HG02588 (cell line): ENCODE data around the gene PIK3R1.

Experiments used
- ATAC-seq: cut with Tn5 transposase; IDR thresholded peaks from one replicate; pipeline ENCODE4 v1.9.1; 2021; ENCODE audit warnings: mild to moderate bottlenecking, moderate library complexity; ENCODE audit not compliant: unreplicated experiment

The PIK3R1 gene

GRCh38 chr5:68215208-68215897 is at the start of gene PIK3R1:
TSS of gene PIK3R1 (plus strand) at chr5:68215756. CDS start at chr5:68226676, 10,920 bp downstream.
- peak; percentile 86 for ATAC-seq

GRCh38 chr5:68167195-68167651 is 48.3 kb upstream of the PIK3R1 start:
- no peak for ATAC-seq

GRCh38 chr5:68169903-68170302 is 45.7 kb upstream of the PIK3R1 start:
- ATAC-seq: no peak

- ATAC-seq: no peak
Measured at GRCh38 chr5:68170826-68171558, 44.6 kb upstream of the PIK3R1 start.

DNA sequence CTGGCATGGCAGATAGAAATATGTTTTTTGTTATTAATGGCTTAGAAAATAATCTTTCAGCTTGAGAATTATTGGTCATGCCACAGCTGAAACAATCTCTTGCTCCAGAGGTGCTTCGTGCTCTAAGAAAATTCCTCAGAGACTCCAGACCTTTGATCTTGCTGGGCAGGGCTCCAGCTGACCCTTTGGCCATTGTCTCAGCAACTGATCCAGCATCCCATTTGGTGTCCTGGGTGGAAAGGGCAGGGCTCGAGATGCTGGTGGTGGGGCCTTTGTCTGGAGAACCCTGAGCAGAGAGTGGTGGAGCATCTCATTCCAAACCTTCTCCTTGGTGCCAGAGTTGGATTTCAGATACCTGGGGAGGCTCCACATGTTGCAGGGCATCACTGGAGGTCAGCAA is 43.2 kb upstream of the PIK3R1 start:
- ATAC-seq: no peak

DNA sequence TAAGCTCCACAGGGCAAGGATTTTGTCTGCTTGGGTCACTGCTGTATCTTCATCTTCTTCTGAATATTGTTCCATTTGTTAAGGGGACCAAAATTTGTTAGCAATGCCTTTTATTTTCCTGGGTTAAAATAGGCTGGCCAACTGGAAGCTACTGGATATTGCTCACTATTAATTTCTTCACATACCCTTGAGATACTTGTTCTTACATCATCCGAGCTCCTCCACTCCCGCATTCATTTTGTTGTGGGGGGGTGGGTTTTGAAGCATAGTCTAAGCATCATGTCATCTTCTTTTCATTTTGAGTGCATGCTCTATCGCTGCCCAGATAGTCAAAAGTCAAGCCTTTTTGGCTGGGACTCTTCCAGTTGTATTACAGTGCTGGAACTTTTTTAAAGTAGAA is 42.5 kb upstream of the PIK3R1 start:
- no peak for ATAC-seq

DNA sequence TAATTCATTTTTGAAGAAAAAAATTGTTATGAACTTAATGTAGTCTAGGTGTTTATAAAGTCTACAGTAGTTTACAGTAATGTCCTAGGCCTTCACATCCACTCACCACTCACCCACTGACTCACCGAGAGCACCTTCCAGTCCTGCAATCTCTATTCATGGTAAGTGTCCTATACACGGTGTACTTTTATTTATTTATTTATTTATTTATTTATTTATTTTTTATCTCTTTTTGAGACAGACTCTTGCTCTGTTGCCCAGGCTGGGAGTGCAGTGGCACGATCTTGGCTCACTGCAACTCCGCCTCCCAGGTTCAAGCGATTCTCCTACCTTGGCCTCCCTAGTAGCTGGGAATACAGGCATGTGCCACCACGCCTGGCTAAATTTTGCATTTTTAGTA is 39.3 kb upstream of the PIK3R1 start:
- no peak for ATAC-seq

DNA sequence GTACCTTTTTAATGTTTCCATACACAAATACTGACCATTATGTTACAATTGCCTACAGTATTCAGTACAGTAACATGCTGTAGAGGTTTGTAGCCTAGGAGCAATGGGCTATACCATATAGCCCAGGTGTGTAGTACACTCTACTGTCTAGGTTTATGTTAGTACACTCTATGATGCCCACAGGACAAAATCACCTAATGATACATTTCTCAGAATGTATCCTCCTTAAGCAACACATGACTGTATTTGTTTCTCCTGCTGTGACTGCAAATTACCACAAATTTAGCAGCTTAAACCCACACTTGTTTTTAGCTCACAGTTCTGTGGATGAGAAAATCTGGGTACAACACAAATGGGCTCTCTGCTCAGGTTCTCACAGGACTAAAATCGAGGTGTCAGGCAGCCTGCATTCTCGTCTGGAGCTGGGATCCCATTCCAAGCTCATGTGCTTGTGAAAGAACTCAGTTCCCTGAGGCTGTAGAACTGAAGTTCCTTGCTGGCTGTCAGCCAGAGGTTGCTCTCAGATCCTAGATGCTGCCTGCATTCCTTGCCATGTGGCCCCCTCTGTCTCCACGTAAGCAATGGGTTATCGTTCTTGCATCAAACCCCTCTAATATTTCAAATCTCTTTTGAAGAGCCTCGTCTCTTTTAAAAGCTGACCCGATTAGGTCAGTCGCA is 38.6 kb upstream of the PIK3R1 start:
- no peak for ATAC-seq

- ATAC-seq: no peak
Measured at GRCh38 chr5:68177676-68178075, 37.9 kb upstream of the PIK3R1 start.

- ATAC-seq: no peak
Measured at GRCh38 chr5:68178579-68178978, 37.0 kb upstream of the PIK3R1 start.

DNA sequence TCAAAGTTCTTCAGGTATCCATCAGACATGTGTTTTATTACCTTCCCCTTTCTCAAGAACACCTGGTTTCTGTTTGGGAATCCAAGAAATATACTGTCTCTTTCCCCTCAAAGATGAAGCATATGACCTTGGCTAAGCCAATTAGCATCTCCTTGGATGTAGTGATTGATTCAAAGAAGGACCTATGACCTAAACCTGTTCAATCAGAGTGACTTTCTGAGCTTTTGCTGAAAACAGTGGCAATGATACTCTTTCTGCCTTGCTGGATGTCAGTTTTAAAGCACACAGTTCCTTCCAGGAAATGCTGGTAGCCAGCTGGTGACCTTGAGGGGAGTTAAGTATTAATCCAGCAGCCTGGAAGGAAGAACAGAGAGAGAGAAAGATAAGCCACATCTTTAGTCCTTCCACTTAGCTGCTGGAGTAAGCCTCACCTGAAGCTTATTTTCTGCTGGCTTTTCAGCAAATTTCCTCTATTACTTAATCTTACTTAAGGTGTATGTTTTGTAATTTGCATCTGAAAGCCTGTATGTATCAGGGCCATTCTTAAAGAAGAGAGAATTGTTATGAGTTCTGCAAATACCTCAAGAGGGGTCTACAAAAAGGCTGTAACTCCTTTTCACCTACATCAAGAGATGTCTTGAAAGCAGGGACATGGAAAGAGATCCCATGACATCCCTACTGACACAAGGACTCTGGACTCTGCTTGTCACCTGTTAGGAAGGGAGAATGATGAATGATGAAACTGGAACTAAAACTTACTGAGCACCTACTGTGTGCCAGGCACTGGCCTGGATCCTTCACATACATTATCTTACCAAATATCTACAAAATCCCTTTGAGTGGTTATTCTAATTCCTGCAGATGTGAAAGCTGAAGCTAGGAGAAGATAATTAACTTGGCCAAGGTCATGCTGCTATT is 35.2 kb upstream of the PIK3R1 start:
- no peak for ATAC-seq

- ATAC-seq: no peak
Measured at GRCh38 chr5:68181039-68181599, 34.4 kb upstream of the PIK3R1 start.

DNA sequence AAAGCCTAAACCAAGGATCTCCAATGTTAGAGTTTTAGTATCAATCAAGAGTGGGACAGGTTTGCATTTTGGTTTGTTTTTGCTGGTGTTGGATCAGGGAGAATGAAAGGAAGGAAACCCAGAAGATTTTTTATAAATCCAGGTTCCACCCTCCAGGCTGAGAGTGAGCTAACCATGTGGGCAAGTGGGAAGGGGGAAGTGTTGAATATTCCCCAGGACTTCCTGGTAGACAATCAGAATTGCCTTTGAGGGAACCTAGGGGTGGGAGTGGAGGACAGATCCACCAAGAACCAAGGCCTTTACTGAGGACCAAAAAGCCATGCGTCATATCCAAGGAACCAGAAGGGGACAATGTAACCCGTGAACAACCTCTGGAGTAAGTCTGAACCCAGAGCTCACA is 33.5 kb upstream of the PIK3R1 start:
- no peak for ATAC-seq

- ATAC-seq: no peak
Measured at GRCh38 chr5:68182534-68182933, 33.0 kb upstream of the PIK3R1 start.

GRCh38 chr5:68187268-68188055 is 28.1 kb upstream of the PIK3R1 start:
- no peak for ATAC-seq

GRCh38 chr5:68189171-68189570 is 26.4 kb upstream of the PIK3R1 start:
- ATAC-seq: no peak

DNA sequence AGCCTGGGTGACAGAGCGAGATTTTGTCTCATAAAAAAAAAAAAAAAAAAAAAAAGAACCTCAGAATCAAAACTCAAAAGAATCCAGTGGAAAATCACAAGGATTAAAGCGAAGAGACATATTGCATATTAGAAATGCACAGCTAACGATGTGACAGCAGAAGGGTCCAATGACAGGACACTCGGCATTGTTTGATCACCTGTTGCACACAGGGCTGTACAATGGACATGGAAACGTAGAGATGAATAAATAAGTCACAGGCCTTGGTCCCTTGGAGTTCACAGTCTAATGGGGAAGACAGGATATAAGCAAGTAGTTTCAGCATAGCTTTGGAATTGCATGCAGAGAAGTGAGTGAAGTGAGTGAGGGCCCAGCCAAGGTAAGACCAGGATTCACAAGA is 25.9 kb upstream of the PIK3R1 start:
- no peak for ATAC-seq

GRCh38 chr5:68190619-68191018 is 24.9 kb upstream of the PIK3R1 start:
- no peak for ATAC-seq

- no peak for ATAC-seq
Measured at GRCh38 chr5:68191083-68191791, 24.3 kb upstream of the PIK3R1 start.
